Vagina (tissue), 2 donors: Measurements from ENCODE around the gene HJV. TPM values are rescaled to one million over a fixed set of nuclear protein-coding genes. Genes with fewer than 3 reads are reported as not detected.
A peak's percentile ranks its signal among the peaks of the same experiment; 100 is the strongest.

Experiments
- DNase-seq, 2 donors: peaks; one replicate each; pipeline ENCODE4 v3.0.0-alpha.2; 2017; ENCODE audit errors: extremely low spot score in 2 of 2
- H3K27ac ChIP-seq: fragments of 200-600 bp; sonication (generic); one replicate; pipeline ENCODE4 v1.5.1; 2019
- H3K27me3 ChIP-seq: fragments of 200-600 bp; sonication (generic); one replicate; pipeline ENCODE4 v1.5.1; 2019
- H3K36me3 ChIP-seq, 2 donors: fragments of 200-600 bp; sonication (generic); one replicate each; pipeline ENCODE4 v1.5.1; 2017 to 2019
- H3K4me1 ChIP-seq: fragments of 200-600 bp; sonication (generic); one replicate; pipeline ENCODE4 v1.5.1; 2019
- H3K4me3 ChIP-seq, 2 donors: fragments of 200-600 bp; sonication (generic); 1 replicate in 1 of 2; 2 replicates in 1 of 2; pipeline ENCODE4 v1.5.1; 2016 to 2019
- H3K9me3 ChIP-seq: fragments of 200-600 bp; sonication (generic); one replicate; pipeline ENCODE4 v1.5.1; 2019
- CTCF ChIP-seq, 3 experiments: fragments of 450-650 bp in 2 of 3; fragments of 200-600 bp in 1 of 3; sonication (generic) in 1 of 3; IDR thresholded peaks; one replicate each; pipeline ENCODE4 v1.5.1; 2017 to 2019; ENCODE audit warnings: antibody characterized with exemption in 3 of 3, mild to moderate bottlenecking in 2 of 3, moderate library complexity in 2 of 3
- POLR2A ChIP-seq, 2 donors: fragments of 450-650 bp; IDR thresholded peaks; one replicate each; pipeline ENCODE4 v1.6.1; 2017; ENCODE audit warnings: antibody characterized with exemption in 2 of 2, mild to moderate bottlenecking in 2 of 2, moderate library complexity in 2 of 2
- POLR2AphosphoS5 ChIP-seq, 2 donors: sonication (generic); formaldehyde crosslinking; IDR thresholded peaks; one replicate each; pipeline ENCODE4 v1.9.0; 2017; ENCODE audit warnings: antibody characterized with exemption in 2 of 2, mild to moderate bottlenecking in 2 of 2, low read depth in 1 of 2; ENCODE audit not compliant: insufficient read depth in 1 of 2
- intact Hi-C: fragments of 100-400 bp; cut with DNase I; formaldehyde crosslinking; loops from one replicate; pipeline ENCODE4 v1.15.1; 2023
- total RNA-seq: library from RNA; depleted of rRNA; stranded (reverse); fragments of >200 nt; gene quantifications from one replicate; pipeline ENCODE4 v1.2.3, GENCODE V29; 2016

The HJV gene
- total RNA-seq, 1 donor from 2014 or later: not detected

GRCh38 chr1:145988773-145989172, 32.8 kb downstream of the HJV start:
- H3K27me3 ChIP-seq: no peaks in the 10 kb centered on the region
- intact Hi-C loops: no loop called here
- H3K4me3 ChIP-seq: no peak overlapping the region
- H3K4me1 ChIP-seq: peaks cover 49% of the 10 kb centered on the region
- no peaks in the 10 kb centered on the region for H3K9me3 ChIP-seq
- peaks cover 10 to 19% of the 10 kb centered on the region in 2 donors for H3K36me3 ChIP-seq
- no peak for DNase-seq
- H3K27ac ChIP-seq: peak overlapping the region; percentile 96
- TF ChIP-seq POLR2AphosphoS5 (IDR thresholded peaks at IDR 0.05; ENCODE audit: insufficient read depth in 1 of 2, low read depth in 1 of 2) (no peak), CTCF (IDR thresholded peaks at IDR 0.05) (no peak), POLR2A (IDR thresholded peaks at IDR 0.05) (no peak)

- intact Hi-C loops: no loop called here
- no peak for DNase-seq
- no peaks in the 10 kb centered on the region for H3K9me3 ChIP-seq
- peaks cover 47% of the 10 kb centered on the region for H3K4me1 ChIP-seq
- TF ChIP-seq CTCF (IDR thresholded peaks at IDR 0.05) (no peak), POLR2AphosphoS5 (IDR thresholded peaks at IDR 0.05; ENCODE audit: insufficient read depth in 1 of 2, low read depth in 1 of 2) (no peak), POLR2A (IDR thresholded peaks at IDR 0.05) (no peak)
- peaks cover 1 to 10% of the 10 kb centered on the region in 2 donors for H3K36me3 ChIP-seq
- no peaks in the 10 kb centered on the region for H3K27me3 ChIP-seq
- no peak overlapping the region for H3K4me3 ChIP-seq
- peak overlapping the region; percentile 96 for H3K27ac ChIP-seq
Measured at GRCh38 chr1:145987926-145988325, 33.6 kb downstream of the HJV start.

- no peaks in the 10 kb centered on the region for H3K27me3 ChIP-seq
- no peaks in the 10 kb centered on the region for H3K36me3 ChIP-seq
- peak overlapping the region; percentile 83 for H3K27ac ChIP-seq
- peaks cover 34% of the 10 kb centered on the region for H3K4me1 ChIP-seq
- H3K9me3 ChIP-seq: no peaks in the 10 kb centered on the region
- no peak for TF ChIP-seq POLR2A (IDR thresholded peaks at IDR 0.05)
- TF ChIP-seq CTCF (IDR thresholded peaks at IDR 0.05): no peak
- no peak for TF ChIP-seq POLR2AphosphoS5 (IDR thresholded peaks at IDR 0.05; ENCODE audit: insufficient read depth in 1 of 2, low read depth in 1 of 2)
- no peak overlapping the region for H3K4me3 ChIP-seq
- no peak for DNase-seq
- intact Hi-C loops: no loop called here
Measured at GRCh38 chr1:145986551-145986950, 35.0 kb downstream of the HJV start.

- intact Hi-C loops: no loop called here
- no peak overlapping the region for H3K4me3 ChIP-seq
Measured at GRCh38 chr1:145985502-145986439, 35.8 kb downstream of the HJV start.

More at GRCh38 chr1:145985502-145986439, 35.8 kb downstream of the HJV start:
- Histone ChIP-seq H3K9me3 (no peaks in the 10 kb centered on the region), H3K4me1 (peaks cover 41% of the 10 kb centered on the region), H3K27ac (peak overlapping the region; percentile 83), H3K36me3 (no peaks in the 10 kb centered on the region), H3K27me3 (no peaks in the 10 kb centered on the region)
- no peak for DNase-seq
- TF ChIP-seq CTCF (IDR thresholded peaks at IDR 0.05) (no peak), POLR2AphosphoS5 (IDR thresholded peaks at IDR 0.05; ENCODE audit: insufficient read depth in 1 of 2, low read depth in 1 of 2) (peak; percentile 10 to 35), POLR2A (IDR thresholded peaks at IDR 0.05) (no peak)
